ENCODE data around the gene MADD.
A peak's percentile ranks its signal among the peaks of the same experiment; 100 is the strongest.
"Not testable (repeated sequence)": the region's sequence is repeated elsewhere in the genome, so short reads cannot be mapped to it uniquely, and the experiment has no call there.

The MADD gene

DNA sequence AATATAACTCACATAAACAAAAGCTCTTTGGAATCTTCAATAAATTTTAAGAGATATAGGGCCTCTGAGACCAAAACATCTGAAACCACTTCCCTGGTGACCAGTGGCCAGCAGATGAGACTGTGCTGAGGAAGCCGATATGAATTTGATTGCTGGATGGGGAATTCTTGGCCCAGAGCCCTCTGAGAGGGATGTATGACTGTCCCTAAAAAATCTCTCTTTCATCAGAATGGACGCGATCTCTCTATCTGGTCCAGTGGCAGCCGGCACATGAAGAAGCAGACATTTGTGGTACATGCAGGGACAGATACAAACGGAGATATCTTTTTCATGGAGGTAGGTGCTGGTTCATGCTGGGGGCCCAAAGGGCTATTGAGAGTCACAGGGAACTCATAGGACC, 45.1 kb downstream of the MADD start:
- ATAC-seq: no peak
- Mint-ChIP-seq H3K4me1 (peaks cover 11% of the 10 kb centered on the region), H3K36me3 (peaks cover 44% of the 10 kb centered on the region), H3K9me3 (no peaks in the 10 kb centered on the region), H3K4me3 (no peak overlapping the region), H3K27me3 (no peaks in the 10 kb centered on the region), H3K27ac (no peak overlapping the region)

DNA sequence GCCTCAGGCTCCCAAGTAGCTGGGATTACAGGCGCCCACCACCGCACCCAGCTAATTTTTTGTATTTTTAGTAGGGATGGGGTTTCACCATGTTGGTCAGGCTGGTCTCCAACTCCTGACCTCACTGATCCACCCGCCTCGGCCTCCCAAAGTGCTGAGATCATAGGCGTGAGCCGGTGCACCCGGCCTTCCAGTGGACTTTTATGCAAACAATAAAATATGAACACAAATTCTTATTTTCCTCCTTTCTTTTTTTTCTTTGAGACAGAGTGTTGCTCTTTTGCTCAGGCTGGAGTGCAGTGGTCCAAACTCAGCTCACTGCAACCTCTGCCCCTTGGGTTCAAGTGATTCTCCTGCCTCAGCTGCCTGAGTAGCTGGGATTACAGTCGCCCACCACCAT, 46.6 kb downstream of the MADD start:
- not testable (repeated sequence) for ATAC-seq, H3K27ac Mint-ChIP-seq, H3K9me3 Mint-ChIP-seq, H3K27me3 Mint-ChIP-seq, H3K4me3 Mint-ChIP-seq
- peaks cover 11% of the 10 kb centered on the region for H3K4me1 Mint-ChIP-seq
- H3K36me3 Mint-ChIP-seq: peaks cover 37% of the 10 kb centered on the region

DNA sequence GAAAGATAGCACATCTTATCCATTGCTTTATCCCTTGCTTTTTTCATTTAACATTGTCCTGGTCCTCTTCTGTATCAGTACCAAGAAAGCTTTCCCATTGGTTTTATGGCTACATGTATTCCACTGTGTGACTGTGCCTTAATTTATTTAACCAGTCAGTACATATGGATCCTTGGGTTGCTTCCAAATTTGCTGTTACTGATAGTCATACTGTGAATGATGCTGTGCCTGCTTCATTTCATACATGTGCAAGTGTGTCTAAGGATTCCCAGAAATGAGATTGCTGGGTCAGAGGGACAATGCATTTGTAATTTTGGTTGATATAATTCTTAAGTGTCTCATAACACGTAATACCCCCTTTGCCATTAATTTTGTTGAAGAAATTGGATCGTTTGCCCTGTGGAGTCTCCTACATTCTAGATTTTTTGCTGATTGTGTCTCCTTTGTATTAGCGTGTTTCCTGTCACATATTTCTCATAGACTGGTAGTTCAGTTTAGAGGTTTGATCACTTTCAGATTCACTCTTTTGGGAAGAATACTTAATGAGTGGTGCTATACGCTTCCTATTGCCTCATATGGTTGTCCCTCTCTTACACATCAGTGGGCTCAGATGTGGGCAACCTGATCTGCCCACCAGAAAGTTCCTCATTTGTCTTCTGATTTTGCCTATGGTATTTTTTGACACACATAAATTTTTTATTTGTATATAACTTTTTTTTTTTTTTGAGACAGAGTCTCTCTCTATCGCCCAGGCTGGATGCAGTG, 47.3 kb downstream of the MADD start:
- Mint-ChIP-seq H3K9me3 (no peaks in the 10 kb centered on the region), H3K27me3 (no peaks in the 10 kb centered on the region), H3K4me1 (peaks cover 11% of the 10 kb centered on the region), H3K27ac (peak overlapping the region; percentile 23), H3K36me3 (peaks cover 33% of the 10 kb centered on the region), H3K4me3 (no peak overlapping the region)
- no peak for ATAC-seq

DNA sequence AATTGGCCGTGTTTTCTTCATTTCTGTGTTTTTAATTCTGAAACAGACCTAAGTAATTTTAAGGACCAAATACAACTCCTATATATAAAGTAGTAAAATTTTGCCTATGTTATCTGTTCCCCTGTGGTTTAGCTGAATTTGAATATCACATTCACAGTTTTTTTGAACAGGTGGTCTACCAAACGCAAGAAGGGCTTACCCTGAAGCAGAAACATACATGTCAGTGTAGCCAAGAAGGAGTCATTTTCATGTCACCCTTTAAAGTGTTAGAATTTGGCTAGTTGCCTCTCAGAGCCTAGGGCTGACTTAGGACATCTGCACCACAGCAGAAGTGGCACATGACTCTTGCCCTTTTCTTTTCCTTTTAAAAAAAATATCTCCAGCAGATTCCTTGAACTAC, 48.2 kb downstream of the MADD start:
- no peak for ATAC-seq
- Mint-ChIP-seq H3K4me3 (no peak overlapping the region), H3K27me3 (no peaks in the 10 kb centered on the region), H3K4me1 (peaks cover 11% of the 10 kb centered on the region), H3K9me3 (no peaks in the 10 kb centered on the region), H3K27ac (no peak overlapping the region), H3K36me3 (peaks cover 31% of the 10 kb centered on the region)

DNA sequence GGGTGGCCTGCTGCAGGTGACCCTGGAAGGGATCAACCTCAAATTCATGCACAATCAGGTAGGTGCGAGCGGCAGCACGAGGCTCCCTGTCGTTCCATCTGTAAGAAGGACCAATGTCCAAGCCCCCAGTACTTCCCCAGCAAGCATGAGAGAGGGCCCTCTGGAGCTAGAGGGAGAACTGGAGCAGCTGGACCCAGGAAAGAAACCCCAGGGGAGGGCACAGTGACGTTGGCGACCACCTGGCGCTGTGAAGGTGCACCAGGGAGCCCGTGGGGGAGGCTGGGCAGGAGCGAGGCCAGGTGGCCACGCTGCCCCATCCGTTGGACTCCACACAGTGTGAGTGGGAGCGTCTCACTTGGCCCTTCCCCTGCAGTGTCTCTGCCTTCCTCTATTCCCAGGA, 54.6 kb downstream of the MADD start:
- Mint-ChIP-seq H3K27ac (no peak overlapping the region), H3K36me3 (peaks cover 62% of the 10 kb centered on the region), H3K4me3 (no peak overlapping the region), H3K9me3 (no peaks in the 10 kb centered on the region), H3K4me1 (peaks cover 30% of the 10 kb centered on the region), H3K27me3 (no peaks in the 10 kb centered on the region)
- ATAC-seq: no peak

DNA sequence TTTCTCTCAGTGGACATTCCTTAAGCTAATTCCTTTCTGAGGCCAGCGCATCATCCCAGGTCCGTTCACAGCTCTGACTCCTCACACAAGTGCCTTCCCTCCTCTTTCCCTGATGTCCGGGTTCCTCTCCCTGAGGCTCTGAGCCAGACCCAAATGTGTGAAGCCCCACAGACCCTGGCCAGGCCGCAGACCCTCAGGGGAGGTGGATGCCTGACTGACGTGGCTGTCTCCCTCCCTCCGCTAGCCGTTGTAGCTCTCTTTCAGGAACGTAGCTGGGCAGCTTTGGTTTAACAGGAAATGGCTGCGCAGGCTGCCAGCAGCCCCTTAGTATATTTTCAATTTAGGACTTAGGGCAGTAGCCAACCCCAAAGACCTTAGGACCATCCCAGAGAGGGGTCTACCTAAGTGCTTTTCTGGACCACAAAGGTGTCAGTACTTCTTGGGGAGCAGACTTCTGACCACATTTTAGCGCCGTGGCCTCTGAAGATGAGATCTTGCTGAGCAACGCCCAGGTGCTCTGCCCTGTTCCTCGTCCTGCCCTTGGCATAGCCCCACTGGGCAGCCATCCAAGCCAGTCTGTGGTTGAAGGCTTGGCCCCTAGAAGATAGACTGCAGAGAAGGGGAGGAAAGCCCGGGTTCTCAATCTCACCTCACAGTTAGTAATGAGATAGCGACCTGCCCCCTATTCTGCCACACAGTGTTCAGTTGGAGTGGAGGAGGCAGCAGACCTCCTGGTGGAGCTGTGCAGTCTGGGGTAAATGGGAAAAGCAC, 55.5 kb downstream of the MADD start:
- peaks cover 64% of the 10 kb centered on the region for H3K36me3 Mint-ChIP-seq
- no peak for ATAC-seq

DNA sequence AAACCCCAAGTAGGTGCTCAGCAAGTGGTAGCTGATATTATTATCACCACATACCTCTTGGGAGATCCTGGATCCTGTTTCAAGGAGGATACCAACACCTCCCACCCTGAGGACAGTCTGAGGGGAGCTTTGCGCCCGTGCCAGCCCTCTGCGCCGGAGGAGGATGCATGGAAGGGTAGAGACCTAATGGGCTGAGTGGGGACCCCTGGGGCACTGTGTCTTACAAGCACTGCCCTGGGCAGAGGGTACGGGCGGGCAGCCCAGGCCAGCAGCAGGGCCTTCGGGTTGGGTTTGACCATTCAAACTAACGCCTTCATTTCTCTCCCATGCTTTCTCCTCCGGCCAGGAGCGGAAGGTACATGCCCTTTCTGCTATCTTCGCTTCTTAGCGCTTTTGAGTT, 56.3 kb downstream of the MADD start:
- peaks cover 64% of the 10 kb centered on the region for H3K36me3 Mint-ChIP-seq
- H3K27me3 Mint-ChIP-seq: no peaks in the 10 kb centered on the region
- no peak for ATAC-seq
- H3K27ac Mint-ChIP-seq: peak overlapping the region; percentile 79
- peaks cover 31% of the 10 kb centered on the region for H3K4me1 Mint-ChIP-seq
- no peaks in the 10 kb centered on the region for H3K9me3 Mint-ChIP-seq
- H3K4me3 Mint-ChIP-seq: no peak overlapping the region

More for the DNA sequence above, 55.5 kb downstream of the MADD start:
- H3K9me3 Mint-ChIP-seq: no peaks in the 10 kb centered on the region
- H3K4me1 Mint-ChIP-seq: peaks cover 31% of the 10 kb centered on the region
- H3K4me3 Mint-ChIP-seq: no peak overlapping the region
- H3K27ac Mint-ChIP-seq: peak overlapping the region; percentile 79
- no peaks in the 10 kb centered on the region for H3K27me3 Mint-ChIP-seq

DNA sequence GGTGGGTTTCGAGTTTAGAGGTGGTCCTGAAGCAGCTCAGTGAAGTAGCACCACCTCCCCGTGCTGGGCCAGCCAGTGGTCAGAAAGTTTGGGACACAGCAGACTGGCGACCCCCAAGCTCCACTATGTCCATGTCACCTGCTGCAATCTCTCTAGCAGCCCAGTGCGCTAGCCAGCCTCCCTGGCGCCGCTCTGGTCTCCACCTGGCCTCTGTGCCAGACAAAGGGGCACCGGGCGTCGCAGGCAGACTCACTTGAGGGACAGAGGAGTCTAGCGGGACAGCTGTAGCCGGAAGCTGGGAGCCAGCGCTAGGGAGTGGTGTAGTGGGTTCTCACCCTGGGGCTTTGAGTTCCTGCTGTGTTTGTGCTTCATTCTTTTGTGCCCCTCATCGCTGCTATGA, 57.1 kb downstream of the MADD start:
- H3K36me3 Mint-ChIP-seq: peaks cover 58% of the 10 kb centered on the region
- H3K27ac Mint-ChIP-seq: peak overlapping the region; percentile 79
- H3K9me3 Mint-ChIP-seq: no peaks in the 10 kb centered on the region
- H3K4me3 Mint-ChIP-seq: no peak overlapping the region
- peaks cover 31% of the 10 kb centered on the region for H3K4me1 Mint-ChIP-seq
- no peak for ATAC-seq
- H3K27me3 Mint-ChIP-seq: no peaks in the 10 kb centered on the region

DNA sequence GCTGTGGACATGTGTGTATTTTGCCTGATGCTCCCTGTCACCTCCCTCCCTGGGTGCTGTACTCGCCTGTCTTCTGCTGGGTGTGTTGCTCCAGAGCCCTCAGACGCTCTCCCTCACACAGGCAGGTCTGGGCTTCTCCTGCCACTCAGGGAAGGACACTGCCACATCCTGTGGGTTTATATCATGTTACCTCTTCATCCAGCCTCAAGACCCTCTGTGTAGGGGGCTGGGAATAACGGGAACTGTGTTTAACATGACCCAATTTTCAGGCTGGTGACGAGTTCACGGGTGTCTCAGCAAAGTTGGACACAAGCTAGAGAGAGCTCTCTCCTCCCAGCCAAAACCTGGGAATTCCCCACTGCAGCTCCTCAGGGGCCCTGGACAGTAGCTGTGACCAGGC, 58.0 kb downstream of the MADD start:
- no peak for ATAC-seq
- peak overlapping the region; percentile 79 for H3K27ac Mint-ChIP-seq
- H3K36me3 Mint-ChIP-seq: peaks cover 58% of the 10 kb centered on the region
- H3K4me3 Mint-ChIP-seq: no peak overlapping the region
- no peaks in the 10 kb centered on the region for H3K9me3 Mint-ChIP-seq
- peaks cover 31% of the 10 kb centered on the region for H3K4me1 Mint-ChIP-seq
- H3K27me3 Mint-ChIP-seq: no peaks in the 10 kb centered on the region

DNA sequence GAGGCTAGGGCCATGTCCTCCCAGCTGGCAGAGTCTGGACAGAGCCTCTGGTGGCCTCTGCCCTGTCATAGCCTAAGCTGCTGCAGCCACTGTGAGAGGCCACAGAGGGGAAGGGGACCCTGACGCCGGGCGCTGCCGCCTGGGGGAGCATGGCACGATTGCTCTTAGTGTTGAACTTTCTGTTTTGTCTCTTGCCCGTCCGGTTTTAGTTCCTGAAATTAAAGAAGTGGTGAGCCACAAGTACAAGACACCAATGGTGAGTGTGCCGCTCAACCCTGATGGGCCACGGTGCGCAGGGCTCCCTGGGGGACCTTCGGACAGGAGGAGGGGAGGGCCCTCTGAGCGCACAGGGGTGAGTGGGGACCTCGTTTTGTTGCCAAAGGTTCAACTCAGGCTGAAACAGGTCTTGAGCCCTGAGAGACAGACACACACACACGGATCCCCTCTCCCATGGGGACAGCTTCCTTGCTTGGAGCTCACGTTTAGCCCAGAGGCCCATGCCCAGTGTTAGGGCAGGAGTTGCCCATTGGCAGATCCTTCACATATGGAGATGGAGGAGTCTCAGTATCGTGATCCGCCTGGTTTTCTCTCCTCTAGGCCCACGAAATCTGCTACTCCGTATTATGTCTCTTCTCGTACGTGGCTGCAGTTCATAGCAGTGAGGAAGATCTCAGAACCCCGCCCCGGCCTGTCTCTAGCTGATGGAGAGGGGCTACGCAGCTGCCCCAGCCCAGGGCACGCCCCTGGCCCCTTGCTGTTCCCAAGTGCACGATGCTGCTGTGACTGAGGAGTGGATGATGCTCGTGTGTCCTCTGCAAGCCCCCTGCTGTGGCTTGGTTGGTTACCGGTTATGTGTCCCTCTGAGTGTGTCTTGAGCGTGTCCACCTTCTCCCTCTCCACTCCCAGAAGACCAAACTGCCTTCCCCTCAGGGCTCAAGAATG, 58.8 kb downstream of the MADD start:
- no peaks in the 10 kb centered on the region for H3K9me3 Mint-ChIP-seq
- peaks cover 53% of the 10 kb centered on the region for H3K36me3 Mint-ChIP-seq
- peak overlapping the region; percentile 4 for H3K4me3 Mint-ChIP-seq
- peak overlapping the region; percentile 79 for H3K27ac Mint-ChIP-seq
- peak; percentile 94 for ATAC-seq
- no peaks in the 10 kb centered on the region for H3K27me3 Mint-ChIP-seq
- H3K4me1 Mint-ChIP-seq: peaks cover 31% of the 10 kb centered on the region

DNA sequence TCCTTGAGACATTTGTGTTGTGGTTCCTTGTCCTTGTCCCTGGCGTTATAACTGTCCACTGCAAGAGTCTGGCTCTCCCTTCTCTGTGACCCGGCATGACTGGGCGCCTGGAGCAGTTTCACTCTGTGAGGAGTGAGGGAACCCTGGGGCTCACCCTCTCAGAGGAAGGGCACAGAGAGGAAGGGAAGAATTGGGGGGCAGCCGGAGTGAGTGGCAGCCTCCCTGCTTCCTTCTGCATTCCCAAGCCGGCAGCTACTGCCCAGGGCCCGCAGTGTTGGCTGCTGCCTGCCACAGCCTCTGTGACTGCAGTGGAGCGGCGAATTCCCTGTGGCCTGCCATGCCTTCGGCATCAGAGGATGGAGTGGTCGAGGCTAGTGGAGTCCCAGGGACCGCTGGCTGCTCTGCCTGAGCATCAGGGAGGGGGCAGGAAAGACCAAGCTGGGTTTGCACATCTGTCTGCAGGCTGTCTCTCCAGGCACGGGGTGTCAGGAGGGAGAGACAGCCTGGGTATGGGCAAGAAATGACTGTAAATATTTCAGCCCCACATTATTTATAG, 59.6 kb downstream of the MADD start:
- peaks cover 31% of the 10 kb centered on the region for H3K4me1 Mint-ChIP-seq
- no peak for ATAC-seq
- peaks cover 51% of the 10 kb centered on the region for H3K36me3 Mint-ChIP-seq
- H3K4me3 Mint-ChIP-seq: no peak overlapping the region
- H3K9me3 Mint-ChIP-seq: no peaks in the 10 kb centered on the region
- no peaks in the 10 kb centered on the region for H3K27me3 Mint-ChIP-seq
- peak overlapping the region; percentile 79 for H3K27ac Mint-ChIP-seq

DNA sequence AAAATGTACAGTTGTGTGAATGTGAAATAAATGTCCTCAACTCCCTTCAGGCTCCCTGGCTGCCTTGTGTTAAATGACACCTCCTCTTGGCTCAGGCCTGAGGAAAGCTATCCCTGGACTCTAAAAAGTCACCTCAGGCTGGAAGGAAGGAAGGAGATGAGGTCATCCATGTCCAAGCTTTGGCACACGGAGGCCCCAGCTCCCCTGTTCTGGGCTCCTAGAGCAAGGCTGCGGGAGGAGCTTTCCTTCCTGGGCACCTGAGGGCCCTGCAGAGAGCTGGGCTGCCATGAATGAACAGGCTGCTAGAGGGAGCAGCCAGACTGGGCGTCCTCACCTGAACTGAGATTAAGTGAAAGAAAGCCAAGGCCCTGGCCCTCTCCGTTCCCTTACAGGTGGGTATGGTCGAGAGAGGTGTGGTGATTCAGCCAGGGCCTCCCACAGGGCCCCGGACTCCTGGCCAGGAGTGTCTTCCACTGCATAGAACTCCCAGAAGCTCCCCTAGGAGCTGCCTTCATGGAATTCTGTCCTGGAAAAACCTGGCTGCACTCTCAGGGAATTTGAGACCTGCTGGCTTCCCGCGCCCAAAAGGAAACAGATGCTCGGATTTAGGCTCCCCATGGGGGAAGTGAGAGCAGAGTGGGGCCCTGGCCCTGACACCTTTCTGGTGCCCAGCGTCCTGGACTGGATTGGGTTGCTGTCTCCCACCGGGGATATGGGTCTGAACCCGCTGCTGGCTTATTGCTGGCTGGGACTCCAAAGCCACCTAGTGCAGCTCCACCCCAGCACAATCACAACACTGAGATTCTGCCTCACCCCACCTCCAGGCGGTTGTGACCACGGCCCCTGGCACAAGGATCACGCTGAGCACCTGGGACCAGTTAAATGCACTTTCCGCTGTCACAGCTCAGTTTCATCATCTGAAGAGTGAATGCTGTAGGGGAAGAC, 60.3 kb downstream of the MADD start:
- peak overlapping the region; percentile 79 for H3K27ac Mint-ChIP-seq
- H3K36me3 Mint-ChIP-seq: peaks cover 43% of the 10 kb centered on the region
- H3K4me3 Mint-ChIP-seq: no peak overlapping the region
- no peaks in the 10 kb centered on the region for H3K9me3 Mint-ChIP-seq
- ATAC-seq: no peak
- no peaks in the 10 kb centered on the region for H3K27me3 Mint-ChIP-seq
- H3K4me1 Mint-ChIP-seq: peaks cover 31% of the 10 kb centered on the region

DNA sequence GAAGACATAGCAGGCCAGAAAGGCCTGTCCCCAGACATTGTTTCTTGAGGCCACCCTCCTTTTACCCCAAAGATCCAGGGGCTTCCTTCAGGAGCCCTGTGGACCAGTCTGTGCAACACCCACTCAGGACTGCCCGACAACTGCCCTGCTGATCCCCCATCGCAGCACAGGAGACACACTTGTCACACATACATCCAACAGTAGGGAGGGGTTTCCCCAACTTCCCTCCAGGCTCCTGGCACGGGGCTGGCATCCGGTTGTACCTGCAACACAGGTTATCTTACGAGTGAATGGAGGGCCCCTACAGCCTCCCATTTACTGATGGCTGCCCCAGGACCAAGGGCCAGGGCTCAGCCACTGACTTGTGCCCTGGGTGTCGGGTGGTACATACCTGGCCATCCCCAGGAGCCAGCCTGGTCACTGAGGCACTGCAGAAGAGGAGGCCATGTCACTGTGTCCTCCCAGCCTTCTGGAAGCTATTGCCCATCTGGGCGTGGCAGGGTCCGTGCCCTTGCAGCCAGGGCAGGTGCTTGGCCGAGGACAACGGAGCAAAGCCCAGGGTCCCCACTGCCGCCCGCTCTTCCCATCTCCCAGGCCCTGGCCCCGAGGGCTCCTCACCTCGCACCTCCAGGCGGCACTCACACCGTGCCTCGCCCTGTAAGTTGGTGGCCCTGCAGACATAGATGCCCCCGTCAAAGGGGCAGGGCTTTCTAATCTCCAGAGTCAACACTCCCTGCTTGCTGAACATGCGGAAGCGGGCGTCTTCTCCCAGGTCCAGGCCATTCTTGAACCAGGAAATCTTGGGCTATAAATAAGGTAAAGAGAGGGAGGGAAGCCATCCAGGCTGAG, 61.7 kb downstream of the MADD start:
- no peak for ATAC-seq
- Mint-ChIP-seq H3K27ac (peak overlapping the region; percentile 27), H3K4me3 (no peak overlapping the region), H3K36me3 (peaks cover 30% of the 10 kb centered on the region), H3K27me3 (no peaks in the 10 kb centered on the region), H3K4me1 (peaks cover 27% of the 10 kb centered on the region), H3K9me3 (no peaks in the 10 kb centered on the region)
